ENCODE data around the gene PRKCH. TPM values are rescaled to one million over a fixed set of nuclear protein-coding genes. Genes with fewer than 3 reads are reported as not detected.

Gene PRKCH
- total and polyA plus RNA-seq, 2 of the 13 experiments (the other 11 are each of a cell fraction or from before 2014, with no cell fraction given), result 0.48 to 1.3 TPM

GRCh38 chr14:61559641-61560201 is 238.3 kb downstream of the PRKCH start (continued):
- no peak for TF ChIP-seq SNAPC4 (CRISPR knock-in tag; IDR thresholded peaks at IDR 0.05)
- no peak for TF ChIP-seq KDM5B (CRISPR knock-in tag; IDR thresholded peaks at IDR 0.05; ENCODE audit: borderline replicate concordance)
- no peak for TF ChIP-seq MTF1 (CRISPR knock-in tag; IDR thresholded peaks at IDR 0.05)
- TF ChIP-seq ETS1 (CRISPR knock-in tag; IDR thresholded peaks at IDR 0.05), result no peak
- no peak for TF ChIP-seq ZNF317 (CRISPR knock-in tag; IDR thresholded peaks at IDR 0.05)
- TF ChIP-seq TRAFD1 (CRISPR knock-in tag; IDR thresholded peaks at IDR 0.05; ENCODE audit: borderline replicate concordance), result no peak
- TF ChIP-seq SIX1 (CRISPR knock-in tag; IDR thresholded peaks at IDR 0.05; ENCODE audit: borderline replicate concordance), result no peak
- no peak for TF ChIP-seq CBX2 (IDR thresholded peaks at IDR 0.05; ENCODE audit: low read depth, low read length)
- TF ChIP-seq CBX2 (CRISPR knock-in tag; IDR thresholded peaks at IDR 0.05; ENCODE audit: low read depth), result no peak
- no peak for TF ChIP-seq ZMAT5 (CRISPR knock-in tag; IDR thresholded peaks at IDR 0.05; ENCODE audit: borderline replicate concordance, low read depth)
- TF ChIP-seq SRY (CRISPR knock-in tag; IDR thresholded peaks at IDR 0.05), result no peak
- TF ChIP-seq PPARG (CRISPR knock-in tag; conservative IDR thresholded peaks at IDR 0.05), result no peak
- TF ChIP-seq ZNF414 (CRISPR knock-in tag; IDR thresholded peaks at IDR 0.05), result no peak; the same call in 1 of the 2 replicates
- no peak; the same call in 1 of the 2 replicates for TF ChIP-seq RXRA (CRISPR knock-in tag; IDR thresholded peaks at IDR 0.05)
- no peak for TF ChIP-seq ATAD3A (CRISPR knock-in tag; IDR thresholded peaks at IDR 0.05)
- TF ChIP-seq ZNF20 (CRISPR knock-in tag; IDR thresholded peaks at IDR 0.05), result no peak
- peak; percentile 11 for TF ChIP-seq ASH2L (IDR thresholded peaks at IDR 0.05; ENCODE audit: insufficient read length, low read depth, low read length)
- TF ChIP-seq REXO4 (CRISPR knock-in tag; IDR thresholded peaks at IDR 0.05; ENCODE audit: borderline replicate concordance), result no peak
- no peak for TF ChIP-seq PRPF4 (IDR thresholded peaks at IDR 0.05; ENCODE audit: low read depth, low read length, poor library complexity, severe bottlenecking)
- TF ChIP-seq FOSL2 (CRISPR knock-in tag; IDR thresholded peaks at IDR 0.05), result peak; percentile 53
- no peak for TF ChIP-seq ZNF788 (CRISPR knock-in tag; IDR thresholded peaks at IDR 0.05; ENCODE audit: borderline replicate concordance)
- no peak for TF ChIP-seq MXI1 (IDR thresholded peaks at IDR 0.05; ENCODE audit: borderline replicate concordance, low read depth, low read length)
